ENCODE results near the gene NAV2. TPM values are rescaled to one million over a fixed set of nuclear protein-coding genes. Genes with fewer than 3 reads are reported as not detected.

The NAV2 gene
- polyA plus RNA-seq, 1 donor (not counting 4 experiments of a cell fraction or from before 2014, with no cell fraction given): 4.0 TPM

DNA sequence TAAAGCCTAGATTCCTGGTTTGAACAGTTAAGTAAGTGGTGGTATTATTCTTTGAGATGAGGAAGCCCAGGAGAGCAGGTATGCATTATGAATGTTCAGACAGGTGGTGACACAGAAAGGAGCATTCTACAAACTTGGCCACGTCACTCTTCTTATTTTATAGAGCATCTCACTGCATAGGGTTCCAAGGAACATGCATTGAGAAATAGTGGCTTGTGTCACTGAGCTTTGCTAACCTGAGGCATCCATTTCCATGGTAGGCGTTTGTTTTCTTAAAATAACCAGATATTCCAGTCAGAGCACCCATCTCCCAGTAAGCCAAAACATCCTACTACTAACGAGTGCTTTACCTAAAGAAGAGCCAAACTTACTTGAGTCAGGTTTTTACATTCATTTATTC lies 169.7 kb downstream of the NAV2 start:
- DNase-seq (ENCODE audit: low read depth, low spot score) (no peak), FAIRE-seq (no peak)
- dilution Hi-C loops (cut with MboI; ENCODE audit: extremely low pct_ligation_motif_present, low sequenced_read_pairs): no loop called here
- Histone ChIP-seq H3K4me2 (ENCODE audit: control insufficient read depth, extremely low read depth, insufficient read depth, low read depth, low read length) (no peak overlapping the region), H2AFZ (ENCODE audit: control insufficient read depth, low read length) (no peak overlapping the region), H3K9ac (ENCODE audit: control insufficient read depth, extremely low read depth, insufficient read depth, low read length) (no peak overlapping the region), H3K4me1 (ENCODE audit: control insufficient read depth, extremely low read depth, insufficient read depth, low read length) (no peaks in the 10 kb centered on the region), H3K36me3 (ENCODE audit: control insufficient read depth in 2 of 2, extremely low read depth in 1 of 2, insufficient read depth in 2 of 2, low read length in 2 of 2) (no peaks in the 10 kb centered on the region), H3K9me1 (ENCODE audit: control insufficient read depth, extremely low read depth, insufficient read depth, low read length) (no peaks in the 10 kb centered on the region), H3K27me3 (ENCODE audit: control insufficient read depth, extremely low read depth, insufficient read depth, low read length) (peaks cover 5% of the 10 kb centered on the region), H3K9me3 (ENCODE audit: control insufficient read depth, low read depth, low read length) (no peaks in the 10 kb centered on the region), H3K79me2 (ENCODE audit: control insufficient read depth, insufficient read depth, low read length) (no peaks in the 10 kb centered on the region), H3K27ac (ENCODE audit: control insufficient read depth, insufficient read depth, low read length) (no peak overlapping the region), H3K4me3 (ENCODE audit: control insufficient read depth in 2 of 3, extremely low read depth in 1 of 3, insufficient read depth in 2 of 3, low read depth in 1 of 3, low read length in 3 of 3) (no peak overlapping the region), H4K20me1 (ENCODE audit: control insufficient read depth, extremely low read depth, insufficient read depth, low read length) (no peaks in the 10 kb centered on the region)
- TF ChIP-seq CTCF (optimal IDR thresholded peaks at IDR 0.05 in 1 of 3, IDR thresholded peaks at IDR 0.05 in 1 of 3, conservative IDR thresholded peaks at IDR 0.05 in 1 of 3; ENCODE audit: extremely low read depth in 1 of 3, insufficient read depth in 2 of 3, low read length in 3 of 3) (no peak), EZH2 (IDR thresholded peaks at IDR 0.05; ENCODE audit: low read length) (no peak)

GRCh38 chr11:19886498-19886897 lies 173.9 kb downstream of the NAV2 start:
- H3K9ac ChIP-seq (ENCODE audit: control insufficient read depth, extremely low read depth, insufficient read depth, low read length): no peak overlapping the region
- no peak overlapping the region for H3K27ac ChIP-seq (ENCODE audit: control insufficient read depth, insufficient read depth, low read length)
- FAIRE-seq: no peak
- dilution Hi-C loops (cut with MboI; ENCODE audit: extremely low pct_ligation_motif_present, low sequenced_read_pairs): no loop called here
- TF ChIP-seq CTCF (optimal IDR thresholded peaks at IDR 0.05 in 1 of 3, IDR thresholded peaks at IDR 0.05 in 1 of 3, conservative IDR thresholded peaks at IDR 0.05 in 1 of 3; ENCODE audit: extremely low read depth in 1 of 3, insufficient read depth in 2 of 3, low read length in 3 of 3) (no peak), EZH2 (IDR thresholded peaks at IDR 0.05; ENCODE audit: low read length) (no peak)
- H3K4me1 ChIP-seq (ENCODE audit: control insufficient read depth, extremely low read depth, insufficient read depth, low read length): no peaks in the 10 kb centered on the region
- no peak overlapping the region for H3K4me3 ChIP-seq (ENCODE audit: control insufficient read depth in 2 of 3, extremely low read depth in 1 of 3, insufficient read depth in 2 of 3, low read depth in 1 of 3, low read length in 3 of 3)
- H2AFZ ChIP-seq (ENCODE audit: control insufficient read depth, low read length): no peak overlapping the region
- no peaks in the 10 kb centered on the region for H3K9me1 ChIP-seq (ENCODE audit: control insufficient read depth, extremely low read depth, insufficient read depth, low read length)
- H4K20me1 ChIP-seq (ENCODE audit: control insufficient read depth, extremely low read depth, insufficient read depth, low read length): no peaks in the 10 kb centered on the region
- no peaks in the 10 kb centered on the region for H3K27me3 ChIP-seq (ENCODE audit: control insufficient read depth, extremely low read depth, insufficient read depth, low read length)
- H3K36me3 ChIP-seq (ENCODE audit: control insufficient read depth in 2 of 2, extremely low read depth in 1 of 2, insufficient read depth in 2 of 2, low read length in 2 of 2): no peaks in the 10 kb centered on the region
- no peak for DNase-seq (ENCODE audit: low read depth, low spot score)
- H3K79me2 ChIP-seq (ENCODE audit: control insufficient read depth, insufficient read depth, low read length): no peaks in the 10 kb centered on the region
- H3K9me3 ChIP-seq (ENCODE audit: control insufficient read depth, low read depth, low read length): no peaks in the 10 kb centered on the region
- H3K4me2 ChIP-seq (ENCODE audit: control insufficient read depth, extremely low read depth, insufficient read depth, low read depth, low read length): no peak overlapping the region
